ENCODE measurements around the gene TMIGD2.
"Not testable (repeated sequence)": the region's sequence is repeated elsewhere in the genome, so short reads cannot be mapped to it uniquely, and the experiment has no call there.

TMIGD2 gene

GRCh38 chr19:4260613-4261191, 41.5 kb downstream of the TMIGD2 start:
- no peak for DNase-seq (ENCODE audit: low read depth)
- TF ChIP-seq CTCF (IDR thresholded peaks at IDR 0.05; ENCODE audit: control insufficient read depth, extremely low read depth, insufficient read depth), result no peak
- no peak overlapping the region for H3K4me3 ChIP-seq (ENCODE audit: low read depth, low read length)

GRCh38 chr19:4258181-4258580, 44.0 kb downstream of the TMIGD2 start:
- no peak for DNase-seq (ENCODE audit: low read depth)
- TF ChIP-seq CTCF (IDR thresholded peaks at IDR 0.05; ENCODE audit: control insufficient read depth, extremely low read depth, insufficient read depth), result no peak
- no peak overlapping the region for H3K4me3 ChIP-seq (ENCODE audit: low read depth, low read length)

- DNase-seq (ENCODE audit: low read depth), result no peak
- TF ChIP-seq CTCF (IDR thresholded peaks at IDR 0.05; ENCODE audit: control insufficient read depth, extremely low read depth, insufficient read depth), result no peak
- no peak overlapping the region for H3K4me3 ChIP-seq (ENCODE audit: low read depth, low read length)
Measured at GRCh38 chr19:4257025-4257424, 45.2 kb downstream of the TMIGD2 start.

- DNase-seq (ENCODE audit: low read depth), result no peak
- no peak overlapping the region for H3K4me3 ChIP-seq (ENCODE audit: low read depth, low read length)
- no peak for TF ChIP-seq CTCF (IDR thresholded peaks at IDR 0.05; ENCODE audit: control insufficient read depth, extremely low read depth, insufficient read depth)
Measured at GRCh38 chr19:4256563-4256962, 45.6 kb downstream of the TMIGD2 start.

- peak; percentile 97 for DNase-seq (ENCODE audit: low read depth)
- peak within 1 kb of the TSS; percentile 57 for H3K4me3 ChIP-seq (ENCODE audit: low read depth, low read length)
- TF ChIP-seq CTCF (IDR thresholded peaks at IDR 0.05; ENCODE audit: control insufficient read depth, extremely low read depth, insufficient read depth), result peak; percentile 56
Measured at GRCh38 chr19:4246767-4247593, 55.2 kb downstream of the TMIGD2 start, which contains the start of gene YJU2. YJU2 (plus strand) TSS chr19:4247080; CDS start chr19:4247147, 67 bp downstream.

- H3K4me3 ChIP-seq (ENCODE audit: low read depth, low read length); DNase-seq (ENCODE audit: low read depth): not testable (repeated sequence)
Measured at GRCh38 chr19:4245938-4246337, 56.3 kb downstream of the TMIGD2 start.
